DOHH2 (cell line): Measurements from ENCODE around the gene RBMS3.

Experiments used
- H3F3A ChIP-seq: fragments of 200-600 bp; sonication (generic), shearing (Covaris generic); 2 replicates; pipeline ENCODE4 v1.6.0; 2016; ENCODE audit warnings: antibody characterized with exemption, mild to moderate bottlenecking; ENCODE audit not compliant: control insufficient read depth, insufficient read depth
- H3K27ac ChIP-seq: fragments of 200-600 bp; sonication (generic); 2 replicates; pipeline ENCODE4 v1.5.1; 2014; ENCODE audit warnings: low read depth, mild to moderate bottlenecking, low read length, moderate library complexity
- H3K27me3 ChIP-seq: fragments of 200-600 bp; sonication (generic); 2 replicates; pipeline ENCODE4 v1.6.1; 2014; ENCODE audit warnings: mild to moderate bottlenecking, low read length, mixed read lengths; ENCODE audit not compliant: control insufficient read depth
- H3K36me3 ChIP-seq: fragments of 200-600 bp; sonication (generic); 2 replicates; pipeline ENCODE4 v1.6.1; 2014; ENCODE audit warnings: mild to moderate bottlenecking, low read length, moderate library complexity, mixed read lengths; ENCODE audit not compliant: control insufficient read depth
- H3K4me1 ChIP-seq: fragments of 200-600 bp; sonication (generic); 2 replicates; pipeline ENCODE4 v1.6.1; 2014; ENCODE audit warnings: mild to moderate bottlenecking, low read length, mixed read lengths; ENCODE audit not compliant: control insufficient read depth
- H3K4me2 ChIP-seq: fragments of 200-600 bp; sonication (generic); 2 replicates; pipeline ENCODE4 v1.6.0; 2014; ENCODE audit warnings: mild to moderate bottlenecking, low read length, moderate library complexity
- H3K4me3 ChIP-seq: fragments of 200-600 bp; sonication (generic); 2 replicates; pipeline ENCODE4 v1.5.1; 2014; ENCODE audit warnings: mild to moderate bottlenecking, low read length, mixed read lengths
- H3K79me2 ChIP-seq: fragments of 200-600 bp; sonication (generic); 2 replicates; pipeline ENCODE4 v1.6.1; 2014; ENCODE audit warnings: mild to moderate bottlenecking, low read length, mixed read lengths; ENCODE audit not compliant: control insufficient read depth
- H3K9me2 ChIP-seq: fragments of 200-600 bp; sonication (generic); replicated peaks from 2 replicates; pipeline ENCODE4 v1.6.1; 2014; ENCODE audit warnings: mild to moderate bottlenecking, low read length, mixed read lengths; ENCODE audit not compliant: control insufficient read depth
- H3K9me3 ChIP-seq: fragments of 200-600 bp; sonication (generic); 2 replicates; pipeline ENCODE4 v1.6.1; 2014; ENCODE audit warnings: antibody characterized with exemption, low read length, mixed read lengths; ENCODE audit not compliant: control insufficient read depth, insufficient read depth
- H4K20me1 ChIP-seq: fragments of 200-600 bp; sonication (generic); 2 replicates; pipeline ENCODE4 v1.6.0; 2014; ENCODE audit warnings: low read depth, mild to moderate bottlenecking, antibody characterized with exemption, low read length, moderate library complexity; ENCODE audit not compliant: control insufficient read depth, insufficient read depth
- CTCF ChIP-seq: fragments of 200-600 bp; sonication (generic); IDR thresholded peaks from one replicate; pipeline ENCODE4 v1.5.1; 2014; ENCODE audit warnings: antibody characterized with exemption, mild to moderate bottlenecking, low read depth, low read length; ENCODE audit not compliant: poor library complexity, severe bottlenecking
- EZH2phosphoT487 ChIP-seq: fragments of 200-600 bp; sonication (generic); IDR thresholded peaks from 2 replicates; pipeline ENCODE4 v1.6.1; 2017; ENCODE audit warnings: borderline replicate concordance, mild to moderate bottlenecking, antibody characterized with exemption, low read length, moderate library complexity, mixed read lengths

Gene RBMS3

GRCh38 chr3:29291982-29292363, 11.1 kb downstream of the RBMS3 start:
- TF ChIP-seq CTCF (no peak), EZH2phosphoT487 (no peak)
- peaks cover 4% of the 10 kb centered on the region for H3K4me1 ChIP-seq
- no peaks in the 10 kb centered on the region for H3F3A ChIP-seq
- H3K36me3 ChIP-seq = no peaks in the 10 kb centered on the region
- H3K79me2 ChIP-seq = peaks cover 3% of the 10 kb centered on the region
- no peak overlapping the region for H3K27ac ChIP-seq
- no peaks in the 10 kb centered on the region for H3K27me3 ChIP-seq
- H3K9me3 ChIP-seq = no peaks in the 10 kb centered on the region
- no peak overlapping the region for H3K4me3 ChIP-seq
- H3K4me2 ChIP-seq = no peak overlapping the region
- H4K20me1 ChIP-seq = no peaks in the 10 kb centered on the region
- H3K9me2 ChIP-seq = no peaks in the 10 kb centered on the region

- Histone ChIP-seq H3K4me2 (no peak overlapping the region), H3F3A (no peaks in the 10 kb centered on the region), H3K4me1 (no peaks in the 10 kb centered on the region; the same call in 1 of the 2 replicates), H4K20me1 (no peaks in the 10 kb centered on the region), H3K79me2 (no peaks in the 10 kb centered on the region), H3K36me3 (no peaks in the 10 kb centered on the region), H3K9me2 (no peaks in the 10 kb centered on the region), H3K4me3 (no peak overlapping the region), H3K9me3 (no peaks in the 10 kb centered on the region), H3K27me3 (no peaks in the 10 kb centered on the region), H3K27ac (no peak overlapping the region)
- TF ChIP-seq CTCF (no peak), EZH2phosphoT487 (no peak)
These were observed 12.6 kb downstream of the RBMS3 start for GRCh38 chr3:29293421-29293820.

DNA sequence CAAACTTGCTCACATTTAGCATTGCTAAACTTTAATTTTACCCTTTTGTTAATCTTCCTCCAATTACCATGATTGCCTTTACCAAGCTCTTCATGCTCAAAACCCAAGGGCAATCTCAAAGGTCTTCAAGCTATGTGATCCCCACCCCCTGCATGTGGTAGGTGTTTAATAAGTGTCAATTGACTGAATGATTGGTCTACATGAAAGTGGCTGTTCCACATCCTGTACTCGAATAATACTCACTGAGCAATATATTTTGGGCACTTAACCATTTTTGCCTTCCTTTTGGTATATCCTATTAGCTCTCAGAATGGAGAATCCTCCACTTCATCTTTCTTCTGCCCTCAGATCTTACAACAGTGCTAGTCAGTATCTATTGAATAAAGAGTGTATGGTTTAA, 17.1 kb downstream of the RBMS3 start:
- TF ChIP-seq CTCF = no peak
- TF ChIP-seq EZH2phosphoT487 = no peak

More for the DNA sequence above, 17.1 kb downstream of the RBMS3 start:
- Histone ChIP-seq H3K79me2 (no peaks in the 10 kb centered on the region), H3F3A (no peaks in the 10 kb centered on the region), H3K27me3 (no peaks in the 10 kb centered on the region), H3K9me2 (no peaks in the 10 kb centered on the region), H3K4me3 (no peak overlapping the region), H3K27ac (no peak overlapping the region), H3K9me3 (no peaks in the 10 kb centered on the region), H3K36me3 (no peaks in the 10 kb centered on the region), H4K20me1 (no peaks in the 10 kb centered on the region), H3K4me1 (peaks cover 15% of the 10 kb centered on the region), H3K4me2 (no peak overlapping the region)
